NCI-H748 (cell line): ENCODE measurements around the gene UGT2A2.

Source experiments
- DNase-seq: peaks from one replicate; lab custom pipeline; 2025; ENCODE audit not compliant: unreplicated experiment; lab: John Stamatoyannopoulos, UW

The UGT2A2 gene

DNA sequence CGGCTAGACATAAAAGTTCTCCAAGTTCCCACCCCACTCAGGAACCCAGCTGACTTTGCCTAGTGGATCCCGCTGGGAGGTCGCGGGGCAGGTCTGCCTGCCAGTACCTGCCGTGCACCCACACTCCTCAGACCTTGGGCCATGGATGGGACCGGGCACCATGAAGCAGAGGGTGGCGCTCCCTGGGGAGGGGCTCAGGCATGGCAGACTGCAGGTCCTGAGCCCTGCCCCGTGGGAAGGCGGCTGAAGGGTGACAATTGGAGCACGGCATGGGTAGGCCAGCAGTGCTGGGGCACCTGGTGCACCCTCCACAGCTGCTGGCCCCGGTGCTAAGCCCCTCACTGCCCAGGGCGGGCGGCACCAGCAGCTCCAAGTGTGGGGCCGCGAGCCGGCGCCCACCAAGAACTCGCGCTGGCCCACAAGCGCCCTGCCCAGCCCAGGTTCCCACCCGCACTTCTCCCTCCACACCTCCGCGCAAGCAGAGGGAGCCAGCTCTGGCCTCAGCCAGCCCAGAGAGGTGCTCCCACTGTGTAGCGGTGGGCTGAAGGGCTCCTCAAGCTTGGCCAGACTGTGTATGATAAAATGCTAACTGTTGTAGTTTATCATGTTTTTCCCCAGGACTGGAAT is 63.1 kb downstream of the UGT2A2 start:
- no peak for DNase-seq

DNA sequence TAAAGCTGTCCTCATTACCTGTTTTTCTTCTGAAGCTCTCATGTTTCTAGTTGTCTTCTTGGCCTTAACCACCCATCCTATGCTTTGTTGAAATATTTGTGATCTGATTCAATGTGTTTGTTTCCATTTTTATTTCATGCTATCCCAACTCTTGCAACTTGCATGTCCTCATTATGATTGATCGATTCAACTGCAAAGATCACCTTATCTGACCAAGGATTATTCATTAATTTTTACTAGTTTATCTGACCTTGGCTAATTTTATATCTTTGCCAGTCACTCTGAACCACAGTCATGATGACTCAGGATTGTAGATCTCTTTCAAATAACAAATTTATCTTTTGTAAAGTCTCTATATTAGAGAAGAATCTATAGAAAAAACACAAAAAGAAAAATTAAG is 70.7 kb downstream of the UGT2A2 start:
- no peak for DNase-seq

DNA sequence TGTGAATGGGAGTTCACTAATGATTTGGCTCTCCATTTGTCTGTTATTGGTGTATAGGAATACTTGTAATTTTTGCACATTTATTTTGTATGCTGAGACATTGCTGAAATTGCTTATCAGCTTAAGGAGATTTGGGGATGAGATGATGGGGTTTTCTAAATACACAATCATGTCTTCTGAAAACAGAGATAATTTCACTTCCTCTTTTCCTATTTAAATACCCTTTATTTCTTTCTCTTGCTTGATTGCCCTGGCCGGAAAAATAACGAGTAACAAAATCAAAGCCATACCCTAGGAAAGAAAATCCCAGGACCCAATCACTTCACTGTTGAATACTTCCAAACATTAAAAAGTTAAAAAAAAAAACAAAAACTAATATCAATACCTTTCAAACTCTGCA is 76.0 kb downstream of the UGT2A2 start:
- DNase-seq = no peak

DNA sequence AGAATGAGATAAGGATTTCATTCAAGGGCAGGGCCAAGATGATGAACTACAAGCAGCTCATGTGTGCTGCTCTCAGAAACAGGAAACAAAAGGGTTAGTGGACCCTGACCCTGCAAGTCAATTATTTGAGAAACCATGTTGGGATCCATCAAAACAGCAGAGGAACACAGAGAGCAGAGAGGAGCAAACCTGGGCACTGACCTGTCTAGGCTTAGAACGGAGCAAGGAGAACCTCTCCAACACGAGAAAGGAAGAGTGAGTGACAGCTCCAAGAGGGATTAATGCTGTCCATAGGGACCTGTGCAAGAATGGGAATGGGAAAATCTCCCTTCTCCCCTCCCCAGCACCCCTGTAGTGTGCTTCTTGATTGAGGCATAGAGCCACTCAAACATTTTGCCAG is 89.8 kb downstream of the UGT2A2 start:
- no peak for DNase-seq

DNA sequence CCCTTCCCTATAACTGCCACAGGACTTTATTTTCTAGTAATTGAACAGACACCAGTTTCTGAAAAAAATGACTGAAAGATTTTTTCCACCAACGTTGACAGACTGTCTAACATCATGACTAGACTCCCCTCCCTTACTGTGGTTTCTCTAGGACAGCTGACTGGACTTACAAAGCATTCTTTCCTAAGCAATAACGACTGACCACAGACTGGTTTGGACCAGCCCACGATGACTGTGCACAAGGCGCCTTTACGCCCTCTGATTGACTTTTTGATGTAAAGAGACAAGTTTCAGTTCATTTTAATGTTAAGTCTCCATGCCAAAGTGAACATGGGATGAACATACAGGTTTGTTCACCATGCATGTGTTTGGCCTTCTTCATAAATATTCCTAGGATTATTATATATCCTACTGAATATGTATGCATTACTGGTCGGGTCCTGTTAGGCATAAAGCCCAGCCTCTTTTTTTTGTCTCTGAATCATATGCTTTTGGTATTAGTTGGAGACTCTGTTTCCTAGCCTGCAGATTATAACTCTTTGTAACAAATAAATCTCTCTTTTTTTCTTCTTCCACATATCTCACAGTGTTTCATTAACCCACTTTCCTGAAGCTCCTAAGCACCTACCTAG is 93.2 kb downstream of the UGT2A2 start:
- no peak for DNase-seq
